ENCODE results near the gene ZCCHC3. TPM values are rescaled to one million over a fixed set of nuclear protein-coding genes. Genes with fewer than 3 reads are reported as not detected.

ZCCHC3 gene
- total RNA-seq, 6 experiments from 2014 or later: 4.2 to 7.5 (median 5.9) TPM

- WGBS (ENCODE audit: insufficient coverage, low coverage, low lambda C conversion rate, missing lambda C conversion rate): 93% methylated on average over 4 of the region's 5 CpGs
- intact Hi-C loops (cut with DNase I): no loop called here
Observed at GRCh38 chr20:294602-295001, 2.8 kb upstream of the ZCCHC3 start.

GRCh38 chr20:295804-296203, 1.6 kb upstream of the ZCCHC3 start:
- intact Hi-C loops (cut with DNase I): no loop called here
- TF ChIP-seq CTCF (IDR thresholded peaks at IDR 0.05) (no peak), POLR2A (IDR thresholded peaks at IDR 0.05) (no peak)
- 87% methylated on average over 4 of the region's 4 CpGs for WGBS (ENCODE audit: insufficient coverage, low coverage, low lambda C conversion rate, missing lambda C conversion rate)

More at GRCh38 chr20:294602-295001, 2.8 kb upstream of the ZCCHC3 start:
- TF ChIP-seq POLR2A (IDR thresholded peaks at IDR 0.05): no peak
- no peak for TF ChIP-seq CTCF (IDR thresholded peaks at IDR 0.05)
- Histone ChIP-seq H3K9me3 (no peaks in the 10 kb centered on the region), H3K4me1 (peaks cover 0 to 21% (median 4%) of the 10 kb centered on the region in 4 donors), H3K27me3 (no peaks in the 10 kb centered on the region), H3K27ac (no peak overlapping the region), H3K36me3 (no peaks in the 10 kb centered on the region), H3K4me3 (no peak overlapping the region)
- DNase-seq (no peak), ATAC-seq (no peak)

GRCh38 chr20:297925-298775, 780 bp downstream of the ZCCHC3 start:
- peak; percentile 73 to 82 (median 80) for DNase-seq
- intact Hi-C loops (cut with DNase I): no loop called here
- peaks cover 0 to 33% (median 9%) of the 10 kb centered on the region in 4 donors for H3K4me1 ChIP-seq
- 0% methylated on average over 3 of the region's 75 CpGs for WGBS (ENCODE audit: insufficient coverage, low coverage, low lambda C conversion rate, missing lambda C conversion rate)
- peak; percentile 61 to 71 (median 66) for ATAC-seq
- H3K4me3 ChIP-seq: peak overlapping the region; percentile 63 to 99 (median 89)
- H3K27ac ChIP-seq: peak overlapping the region; percentile 94 to 100 (median 99)
- H3K36me3 ChIP-seq: no peaks in the 10 kb centered on the region
- no peak for TF ChIP-seq CTCF (IDR thresholded peaks at IDR 0.05)
- no peak for TF ChIP-seq POLR2A (IDR thresholded peaks at IDR 0.05)
- H3K9me3 ChIP-seq: no peaks in the 10 kb centered on the region
- no peaks in the 10 kb centered on the region for H3K27me3 ChIP-seq

More at GRCh38 chr20:295804-296203, 1.6 kb upstream of the ZCCHC3 start:
- no peak for ATAC-seq
- Histone ChIP-seq H3K9me3 (no peaks in the 10 kb centered on the region), H3K36me3 (no peaks in the 10 kb centered on the region), H3K27me3 (no peaks in the 10 kb centered on the region), H3K27ac (no peak overlapping the region), H3K4me1 (peaks cover 0 to 29% (median 9%) of the 10 kb centered on the region in 4 donors), H3K4me3 (no peak overlapping the region)
- no peak for DNase-seq

- Histone ChIP-seq H3K27ac (peak overlapping the region; percentile 94 to 100 (median 99)), H3K27me3 (no peaks in the 10 kb centered on the region), H3K36me3 (no peaks in the 10 kb centered on the region), H3K4me1 (peaks cover 0 to 33% (median 9%) of the 10 kb centered on the region in 4 donors), H3K9me3 (no peaks in the 10 kb centered on the region), H3K4me3 (peak overlapping the region; percentile 63 to 99 (median 89))
- TF ChIP-seq CTCF (IDR thresholded peaks at IDR 0.05) (no peak), POLR2A (IDR thresholded peaks at IDR 0.05) (no peak)
- ATAC-seq (no peak), DNase-seq (no peak)
- intact Hi-C loops (cut with DNase I): no loop called here
- WGBS (ENCODE audit: insufficient coverage, low coverage, low lambda C conversion rate, missing lambda C conversion rate): 5% methylated on average over 15 of the region's 15 CpGs
Observed at GRCh38 chr20:298776-299391, 1.5 kb downstream of the ZCCHC3 start.

Measured in right lobe of liver (tissue), 6 donors.